Sciatic nerve (tissue), 2 donors: ENCODE measurements around the gene GCC2. TPM values are rescaled to one million over a fixed set of nuclear protein-coding genes. Genes with fewer than 3 reads are reported as not detected.
A peak's percentile ranks its signal among the peaks of the same experiment; 100 is the strongest.
"Not testable (repeated sequence)": the region's sequence is repeated elsewhere in the genome, so short reads cannot be mapped to it uniquely, and the experiment has no call there.

Source experiments
- ATAC-seq: fragments of 200-7000 bp; cut with Tn5 transposase; one replicate; pipeline ENCODE4 v1.9.1; 2020; ENCODE audit warnings: mild to moderate bottlenecking, moderate library complexity
- DNase-seq: peaks from one replicate; pipeline ENCODE4 v3.0.0-alpha.2; 2020; ENCODE audit warnings: low spot score
- intact Hi-C: fragments of 100-400 bp; cut with DNase I; formaldehyde crosslinking; loops from one replicate; pipeline ENCODE4 v1.14.2; 2022
- total RNA-seq: library from RNA; stranded (reverse); fragmentation: NEBNext Ultra II Directional; extraction: Animal tissue kit (Norgen Biotek cat#: 25700); gene quantifications from one replicate; pipeline ENCODE4 v1.2.1, GENCODE V29; 2021
- donor health status: DM: no; HTN: no; CAD: no.
- donor health status: DM: no; HTN: no; CAD: no.

GCC2 gene
- total RNA-seq, 1 donor from 2014 or later = 63.6 TPM

DNA sequence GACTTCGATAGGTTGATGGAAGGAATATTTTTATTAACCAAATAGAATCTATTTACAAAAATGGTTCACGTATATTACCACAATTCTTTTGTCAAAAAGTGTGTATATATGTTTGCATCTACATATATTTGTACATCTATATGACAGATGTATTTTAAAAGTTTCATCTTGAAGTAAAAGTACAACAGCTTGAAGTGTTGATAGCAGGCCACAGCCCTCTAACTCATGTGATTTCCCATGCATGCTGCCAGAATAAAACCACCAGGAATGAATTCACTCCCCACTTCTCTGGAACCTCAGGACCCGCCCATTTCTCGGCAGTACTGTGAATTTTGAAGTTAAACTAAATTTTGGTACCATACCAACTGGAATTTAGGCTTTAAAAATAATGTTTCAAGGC is 58.6 kb downstream of the GCC2 start:
- intact Hi-C loops, ATAC-seq, DNase-seq: not testable (repeated sequence)

DNA sequence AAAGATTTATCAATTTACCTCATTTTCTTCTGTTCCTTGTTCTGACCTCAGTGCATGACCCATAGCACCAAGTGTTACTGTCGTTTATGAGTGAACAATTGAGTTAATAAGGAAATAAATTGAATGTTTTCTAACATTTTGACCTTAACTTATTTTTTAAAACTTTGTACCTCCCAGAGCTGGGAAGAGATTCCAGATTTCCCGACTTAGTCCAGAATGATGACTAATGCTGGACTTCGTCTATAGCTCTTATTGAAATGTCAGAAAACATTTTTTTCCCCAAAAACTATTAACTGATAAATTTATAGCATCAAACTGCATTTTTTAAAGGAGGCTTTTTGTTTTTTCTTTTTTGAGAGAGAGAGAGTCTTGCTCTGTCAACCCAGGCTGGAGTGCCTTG is 63.4 kb downstream of the GCC2 start:
- intact Hi-C loops, DNase-seq, ATAC-seq: not testable (repeated sequence)

DNA sequence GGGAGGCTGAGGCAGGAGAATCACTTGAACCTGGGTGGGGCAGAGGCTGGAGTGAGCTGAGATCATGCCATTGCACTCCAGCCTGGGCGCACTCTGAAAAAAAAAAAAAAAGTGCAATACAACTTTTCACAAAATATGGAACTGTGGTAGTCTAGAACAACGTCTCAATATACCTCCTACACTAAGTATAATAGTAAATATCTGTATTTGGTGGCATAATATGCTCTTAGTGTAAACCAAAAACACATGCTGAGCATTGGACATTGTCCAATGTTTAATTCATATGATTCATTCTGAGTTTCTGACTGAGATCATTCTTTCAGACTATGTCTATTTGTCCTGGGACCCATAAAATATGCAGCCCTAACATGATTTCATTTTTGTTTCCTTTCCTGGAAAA is 65.5 kb downstream of the GCC2 start:
- DNase-seq, ATAC-seq, intact Hi-C loops: not testable (repeated sequence)

DNA sequence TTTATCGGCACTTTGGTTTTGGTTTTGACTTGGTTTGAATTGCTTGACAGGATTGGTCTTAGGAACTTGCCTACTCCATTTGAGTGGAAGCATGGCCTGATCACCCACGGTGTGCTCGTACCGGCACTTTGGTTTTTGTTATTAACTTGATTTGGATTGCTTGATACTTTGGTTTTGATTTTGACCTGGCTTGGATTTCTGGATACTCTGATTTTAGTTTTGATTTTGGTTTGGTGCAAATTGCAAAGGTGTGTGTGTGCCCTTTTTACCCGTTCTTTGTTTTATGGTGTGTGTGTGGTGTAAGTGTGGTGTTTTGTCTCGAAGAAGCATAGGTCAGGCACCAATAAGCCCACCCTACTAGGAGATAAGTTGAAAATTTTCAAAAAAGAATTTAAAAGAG is 75.7 kb downstream of the GCC2 start:
- DNase-seq, intact Hi-C loops, ATAC-seq: not testable (repeated sequence)

DNA sequence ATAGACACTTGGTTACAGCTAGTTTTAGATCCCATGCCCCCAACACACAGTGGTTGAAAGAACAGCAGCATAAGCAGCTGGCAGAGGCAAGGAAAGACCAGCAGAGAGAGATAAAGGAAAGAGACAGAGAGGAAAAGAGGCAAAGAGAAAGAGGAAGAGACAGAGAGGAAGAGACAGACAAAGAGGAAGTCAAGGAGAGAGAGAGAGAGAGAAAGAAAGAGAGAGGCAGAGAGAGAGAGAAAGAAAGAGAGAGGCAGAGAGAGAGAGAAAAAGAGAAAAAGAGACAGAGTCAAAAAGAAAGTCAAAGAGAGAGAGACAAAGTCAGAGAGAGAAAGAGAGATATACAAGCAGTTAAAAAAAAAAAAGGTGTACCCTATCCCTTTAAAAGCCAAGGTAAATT is 76.3 kb downstream of the GCC2 start:
- DNase-seq, ATAC-seq, intact Hi-C loops: not testable (repeated sequence)

DNA sequence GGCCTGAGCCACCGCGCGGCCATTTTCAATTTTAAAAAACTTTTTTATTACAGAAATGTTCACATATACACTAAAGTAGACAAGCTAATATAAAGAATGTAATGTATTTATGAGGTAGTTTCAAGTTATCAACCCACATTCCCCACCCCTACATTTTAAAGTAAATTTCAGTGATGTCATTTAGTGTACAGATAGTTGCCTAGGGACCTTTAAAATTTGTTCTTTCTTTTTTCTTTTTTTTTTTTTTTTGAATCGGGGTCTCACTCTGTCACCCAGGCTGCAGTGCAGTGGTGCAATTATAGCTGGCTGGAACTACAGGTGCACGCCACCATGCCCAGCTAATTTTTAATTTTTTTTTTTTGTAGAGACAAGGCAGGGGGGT is 82.7 kb downstream of the GCC2 start:
- no peak for DNase-seq
- no peak for ATAC-seq
- intact Hi-C loops = no loop called here

DNA sequence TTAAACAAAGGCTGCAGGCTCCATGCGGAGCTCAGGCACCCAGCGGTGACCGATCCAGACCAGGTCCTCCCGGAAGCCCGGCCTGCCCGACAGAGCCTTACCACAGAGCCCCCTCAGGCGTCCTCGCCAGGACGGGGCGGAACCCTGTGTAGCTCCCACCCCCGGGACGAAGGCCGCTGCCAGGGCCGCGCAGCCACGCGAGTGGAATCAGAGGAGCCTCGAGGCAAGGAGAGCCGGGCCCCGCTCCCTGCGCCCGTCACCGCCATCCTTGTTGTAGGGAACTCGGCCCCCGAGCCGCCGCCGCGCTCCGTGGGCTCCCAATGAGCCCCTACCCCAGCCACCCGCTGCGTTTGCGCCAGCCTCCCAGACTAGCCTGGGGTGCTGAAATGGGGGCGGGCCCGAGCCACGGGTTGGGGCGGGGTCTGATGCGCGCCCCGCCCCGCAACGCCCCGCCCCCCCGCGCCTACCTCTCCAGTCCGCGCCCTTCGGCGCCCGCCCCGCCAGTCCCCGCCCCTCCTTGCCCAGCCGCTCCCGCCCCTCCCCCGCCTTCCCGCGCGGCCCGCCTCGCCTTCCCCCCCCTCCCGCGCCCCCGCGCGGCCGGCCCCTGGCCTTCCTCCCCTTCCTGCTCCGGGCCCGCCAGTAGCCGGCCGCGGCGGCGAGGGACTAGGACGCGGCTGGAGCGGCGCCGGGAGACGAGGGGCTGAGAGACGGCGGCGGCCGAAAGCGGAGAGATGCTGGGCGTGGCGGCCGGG is 85.0 kb downstream of the GCC2 start, which contains the start of gene LIMS1:
TSS of gene LIMS1 (plus strand) at position 639 of the 752 bp plus-strand sequence. CDS start at position 732, 93 bp downstream.
- DNase-seq (peak; percentile 95), ATAC-seq (peak; percentile 98)
- intact Hi-C loops = no loop called here

DNA sequence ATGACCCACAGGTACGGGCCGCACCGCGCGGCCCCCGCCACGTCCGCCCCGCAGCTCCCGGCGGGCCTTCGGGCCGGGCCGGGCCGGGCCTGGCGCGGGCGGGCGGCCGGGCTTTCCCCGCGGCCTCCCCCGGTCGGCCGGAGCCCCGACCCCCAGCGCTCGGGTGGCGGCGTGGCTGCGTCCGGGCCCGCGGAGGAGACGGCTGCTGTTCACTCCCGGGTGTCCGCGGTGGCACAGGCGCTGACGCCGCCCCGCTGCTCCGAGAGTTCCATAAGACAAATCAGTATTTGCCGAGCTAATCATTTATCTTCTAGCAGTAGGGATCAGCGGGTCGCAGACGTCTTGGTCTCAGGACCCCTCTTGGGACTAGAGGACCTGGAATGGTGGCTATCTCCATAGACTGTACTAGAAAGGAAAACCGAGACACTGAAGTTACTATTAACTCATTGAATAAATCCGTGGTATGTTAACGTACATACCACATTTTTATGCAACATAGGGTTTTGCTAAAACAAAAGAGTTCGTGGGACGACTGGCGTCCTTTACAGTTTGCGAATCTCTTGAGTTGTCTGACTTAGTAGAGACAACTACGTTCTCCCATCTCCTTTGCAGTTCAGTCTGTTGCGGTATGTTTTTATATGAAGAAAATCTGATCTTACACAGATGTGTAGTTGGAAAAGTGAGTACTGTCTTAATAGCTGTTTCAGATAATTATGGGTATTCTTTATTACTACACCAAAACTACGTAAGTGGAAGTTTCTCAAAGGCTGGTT is 85.8 kb downstream of the GCC2 start:
- DNase-seq (peak; percentile 64), ATAC-seq (no peak)
- intact Hi-C loops = no loop called here

DNA sequence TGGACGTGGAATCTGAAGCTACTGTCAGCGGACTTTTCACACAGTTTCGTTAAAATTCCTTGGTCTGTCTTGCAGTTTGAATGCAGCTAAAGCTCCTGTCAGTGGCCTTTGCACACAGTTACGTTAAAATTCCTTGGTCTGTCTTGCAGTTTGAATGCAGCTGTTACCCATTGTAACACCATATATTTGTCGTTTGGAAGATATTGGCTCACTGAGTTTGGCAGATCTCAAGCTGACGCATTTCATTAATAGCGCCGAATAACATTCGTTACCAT is 86.3 kb downstream of the GCC2 start:
- intact Hi-C loops = no loop called here
- DNase-seq (no peak), ATAC-seq (no peak)

DNA sequence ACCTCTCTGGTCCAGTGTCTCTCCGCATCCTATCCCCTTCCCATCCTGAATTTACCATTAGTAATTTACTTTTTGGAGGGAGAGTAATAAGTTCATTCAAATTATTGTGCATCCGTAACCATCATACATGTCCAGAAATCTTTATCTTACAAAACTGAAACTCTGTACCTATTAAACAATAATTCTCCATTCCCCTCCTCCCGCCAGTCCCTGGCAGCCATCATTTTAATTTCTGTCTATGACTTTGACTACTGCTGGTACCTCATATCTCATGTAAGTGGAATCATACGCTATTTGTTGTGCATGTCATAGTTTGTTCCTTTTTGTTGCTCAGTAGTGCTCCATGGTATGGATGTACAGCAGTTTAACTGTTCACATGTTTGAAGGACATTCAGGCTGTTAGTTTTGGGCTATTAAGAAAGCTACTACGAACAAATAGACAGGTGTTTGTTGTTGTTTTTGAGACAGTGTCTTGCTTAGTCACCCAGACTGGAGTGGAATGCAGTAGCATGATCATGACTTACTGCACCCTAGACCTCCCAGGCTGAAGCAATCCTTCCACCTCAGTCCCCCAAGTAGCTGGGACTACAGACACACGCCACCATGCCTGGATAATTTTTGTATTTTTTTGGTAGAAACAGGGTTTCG is 87.3 kb downstream of the GCC2 start:
- DNase-seq (no peak), ATAC-seq (no peak)
- intact Hi-C loops = no loop called here

DNA sequence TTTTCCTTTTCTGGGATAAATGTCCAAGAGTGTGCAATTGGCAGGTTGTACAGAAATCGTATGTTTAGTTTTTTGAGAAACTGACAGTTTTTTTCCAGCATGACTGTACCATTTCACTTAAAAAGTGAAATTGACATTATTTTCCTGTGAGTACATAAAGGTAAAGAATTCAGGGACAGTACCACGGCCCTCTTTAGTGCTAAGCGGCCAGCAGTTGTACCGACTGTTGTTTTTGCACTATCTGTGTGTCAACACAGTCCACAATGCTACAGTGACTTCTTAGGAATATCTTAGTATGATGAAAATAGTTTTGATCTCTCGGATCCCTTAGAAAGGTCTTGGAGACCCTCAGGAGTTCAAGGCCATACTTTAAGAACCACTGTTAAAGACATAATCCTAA is 87.9 kb downstream of the GCC2 start:
- ATAC-seq (no peak), DNase-seq (no peak)
- intact Hi-C loops = no loop called here

DNA sequence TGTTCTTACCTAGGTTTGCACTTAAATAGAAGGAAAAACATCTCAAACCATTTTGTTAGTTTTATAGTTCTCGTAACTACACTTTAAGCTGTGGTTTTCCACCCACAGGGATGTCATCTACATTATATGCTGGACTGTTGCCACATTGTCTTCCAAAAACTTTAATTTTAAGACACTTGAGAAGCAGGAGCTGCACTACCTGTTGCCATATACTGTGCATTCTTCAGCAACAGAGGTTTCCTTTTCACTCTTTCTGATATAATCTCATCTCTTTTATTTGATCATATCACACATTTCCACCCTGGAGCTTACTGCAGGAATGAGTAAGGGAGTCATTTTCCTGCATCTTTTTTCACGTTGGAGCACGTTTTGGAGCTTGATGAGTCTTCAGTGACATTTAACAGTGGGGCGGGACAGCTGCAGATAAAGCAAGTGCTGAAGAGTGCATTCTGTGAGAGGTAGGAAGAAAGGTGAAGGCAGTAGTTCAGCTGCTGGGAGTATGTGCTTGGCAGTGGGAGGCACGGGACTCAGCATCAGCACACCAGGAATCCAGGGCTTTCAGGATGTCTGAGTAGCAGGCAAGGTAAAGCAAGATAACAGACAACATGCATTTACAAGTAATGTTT is 89.1 kb downstream of the GCC2 start:
- DNase-seq = no peak
- no peak for ATAC-seq
- intact Hi-C loops = no loop called here

DNA sequence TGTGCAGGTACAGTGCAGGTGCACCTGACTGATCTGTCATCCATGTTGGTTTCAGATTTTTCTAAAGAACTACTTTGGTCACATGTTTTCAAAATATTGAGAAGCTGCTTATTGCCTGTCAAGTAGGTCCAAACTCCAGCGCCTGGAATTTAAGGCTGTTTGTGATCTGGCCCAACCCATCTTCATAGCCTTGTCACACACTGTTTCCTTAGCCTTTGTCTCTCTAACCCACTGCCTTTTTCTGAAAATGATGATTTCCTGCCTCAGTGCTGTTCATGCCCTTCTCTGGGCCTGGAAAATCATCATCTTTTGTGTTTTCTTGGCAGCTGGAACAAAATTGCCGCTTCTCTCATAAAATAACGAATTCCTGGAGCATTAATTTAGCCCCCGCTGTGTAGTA is 92.4 kb downstream of the GCC2 start:
- no peak for DNase-seq

DNA sequence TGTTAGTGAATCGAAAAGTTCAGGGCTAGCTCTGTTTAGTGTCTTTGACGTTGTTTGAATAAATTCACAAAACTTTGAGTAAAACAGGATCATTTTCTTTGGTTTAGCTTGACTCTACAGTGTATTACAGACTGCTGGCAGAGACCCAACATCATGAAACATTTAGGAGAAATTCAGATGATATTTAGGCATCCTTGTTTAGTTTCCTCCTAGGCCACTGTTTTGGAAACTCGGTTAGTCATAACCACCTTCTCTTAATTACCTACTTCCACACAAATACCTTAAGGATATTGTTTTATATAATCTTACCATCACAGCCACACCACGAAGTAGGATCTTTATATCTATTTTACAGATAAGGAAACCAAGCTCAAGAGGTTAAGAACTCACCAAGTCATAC is 93.1 kb downstream of the GCC2 start:
- intact Hi-C loops = no loop called here
- DNase-seq (no peak), ATAC-seq (peak; percentile 34)

More for the DNA sequence above, 92.4 kb downstream of the GCC2 start:
- ATAC-seq = peak; percentile 50
- intact Hi-C loops = no loop called here

DNA sequence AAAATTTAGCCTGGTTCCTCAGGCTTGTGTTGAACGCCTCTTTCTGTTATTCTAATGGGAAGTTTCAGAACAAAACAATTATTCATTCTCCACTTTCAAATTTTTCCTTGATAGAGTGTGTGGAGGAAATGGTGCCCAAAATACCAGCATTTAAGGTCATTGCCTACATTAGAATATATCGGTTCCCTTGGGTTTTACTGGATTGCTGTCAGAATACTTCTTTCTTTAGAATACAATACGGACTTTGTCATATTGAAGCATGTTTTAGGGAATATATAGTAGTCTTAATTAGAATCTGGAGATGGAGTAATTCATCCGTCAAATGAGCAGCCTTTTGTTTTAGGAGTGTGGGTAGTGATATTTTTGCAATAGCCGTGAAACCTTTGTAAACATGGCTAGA is 98.6 kb downstream of the GCC2 start:
- intact Hi-C loops = no loop called here
- ATAC-seq = no peak
- no peak for DNase-seq

DNA sequence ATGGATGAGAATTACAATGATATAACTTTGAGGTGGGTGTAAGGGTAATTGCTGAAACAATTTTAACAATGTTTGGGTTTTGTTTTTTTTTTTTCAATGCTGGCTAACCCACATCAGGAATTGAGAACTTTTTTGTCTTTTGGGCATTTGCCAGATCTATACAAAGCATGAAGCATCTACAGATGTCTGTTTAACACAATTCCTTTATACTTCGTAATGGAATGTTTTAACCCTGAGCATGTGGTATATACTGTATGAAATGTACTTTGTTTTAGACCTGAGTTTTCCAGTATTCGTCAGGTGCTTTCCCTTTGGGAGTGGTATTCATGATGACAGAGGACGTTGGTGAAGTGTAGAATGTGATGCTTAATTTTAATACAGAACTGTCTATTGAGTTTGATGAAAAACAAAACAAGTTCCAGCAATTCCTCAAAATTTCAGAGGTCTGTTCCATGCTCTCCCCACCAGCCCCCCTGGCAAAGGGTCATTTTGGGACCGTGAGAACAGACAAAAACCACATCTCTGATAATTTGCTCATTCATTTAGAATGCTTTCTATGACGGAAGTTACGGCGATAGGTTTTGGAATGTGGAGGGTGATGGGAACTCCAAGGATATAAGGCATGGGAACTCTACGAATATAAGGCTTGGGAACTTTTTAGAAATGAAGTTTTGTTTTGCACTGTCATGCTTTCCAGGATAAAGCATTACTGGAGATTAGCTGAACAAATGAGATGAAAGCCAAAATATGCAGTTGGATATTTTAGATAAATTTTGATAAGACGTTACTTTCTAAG is 99.4 kb downstream of the GCC2 start:
- intact Hi-C loops = no loop called here
- no peak for ATAC-seq

DNA sequence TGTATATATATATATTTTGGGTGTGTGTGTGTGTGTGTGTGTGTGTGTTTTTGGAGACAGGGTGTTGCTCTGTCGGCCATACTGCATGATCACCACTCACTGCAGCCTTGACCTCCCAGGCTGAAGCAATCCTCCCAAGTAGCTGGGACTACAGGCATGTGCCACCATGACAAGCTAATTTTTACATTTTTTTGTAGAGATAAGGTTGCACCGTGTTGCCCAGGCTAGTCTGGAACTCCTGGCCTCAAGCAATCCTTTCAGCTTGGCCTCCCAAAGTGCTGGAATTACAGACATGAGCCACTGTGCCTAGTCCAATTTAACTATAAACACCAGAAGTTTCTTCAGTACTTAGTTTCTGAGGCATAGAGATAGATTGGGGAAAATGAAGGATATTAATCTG is 103.6 kb downstream of the GCC2 start:
- intact Hi-C loops = no loop called here
- ATAC-seq = no peak
- DNase-seq = no peak

More for the DNA sequence above, 99.4 kb downstream of the GCC2 start:
- DNase-seq = no peak

DNA sequence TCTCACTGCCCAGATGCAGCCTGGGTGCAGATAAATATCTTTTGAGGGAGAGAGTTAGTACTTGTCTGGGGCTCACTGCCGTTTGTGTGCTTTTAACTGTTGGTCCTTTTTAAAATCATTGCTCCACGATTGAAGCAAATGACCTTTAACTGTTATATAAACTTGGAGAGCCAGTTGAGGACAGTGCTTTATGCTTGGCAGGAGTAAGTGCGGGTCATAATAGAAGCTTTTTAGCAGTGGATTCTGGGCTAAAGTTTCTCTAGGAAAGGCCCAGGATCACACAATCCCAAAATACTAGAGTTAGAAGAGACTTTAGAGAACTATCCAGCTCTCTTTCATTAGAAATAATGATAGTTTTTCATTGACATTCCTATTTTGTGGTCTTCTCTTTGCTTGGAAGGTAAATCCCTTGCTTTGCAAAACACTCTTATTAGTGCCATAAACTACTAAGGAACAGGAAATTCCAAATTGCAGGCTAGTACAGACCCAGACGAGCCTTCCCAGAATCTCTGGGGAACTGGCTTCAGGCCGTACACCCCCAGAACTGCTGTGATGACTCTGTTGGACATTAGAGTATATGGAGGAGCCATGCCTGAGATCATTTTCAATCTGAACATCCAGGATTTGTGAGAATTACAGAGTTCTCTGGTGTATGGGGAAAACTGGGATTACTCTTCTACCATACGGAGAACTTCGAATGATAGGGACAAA is 104.4 kb downstream of the GCC2 start:
- peak; percentile 77 for ATAC-seq
- intact Hi-C loops = no loop called here
- DNase-seq = no peak
